Transverse colon (tissue), 3 donors: ENCODE results near the gene POU2F2.

ENCODE experiments used
- POLR2A ChIP-seq: fragments of 450-650 bp; IDR thresholded peaks from one replicate; pipeline ENCODE4 v1.6.1; 2016; ENCODE audit warnings: antibody characterized with exemption, mild to moderate bottlenecking, moderate library complexity
- TF ChIP-seq, protein P1 (sequence below), 5 experiments: fragments of 200-600 bp in 3 of 5; fragments of 450-650 bp in 2 of 5; sonication (generic) in 3 of 5; IDR thresholded peaks; 1 replicate in 2 of 5; 2 replicates in 3 of 5; pipeline ENCODE4 v1.5.1; 2016 to 2017; ENCODE audit warnings: antibody characterized with exemption in 5 of 5, inconsistent platforms in 3 of 5, mild to moderate bottlenecking in 2 of 5, moderate library complexity in 1 of 5

DNA sequence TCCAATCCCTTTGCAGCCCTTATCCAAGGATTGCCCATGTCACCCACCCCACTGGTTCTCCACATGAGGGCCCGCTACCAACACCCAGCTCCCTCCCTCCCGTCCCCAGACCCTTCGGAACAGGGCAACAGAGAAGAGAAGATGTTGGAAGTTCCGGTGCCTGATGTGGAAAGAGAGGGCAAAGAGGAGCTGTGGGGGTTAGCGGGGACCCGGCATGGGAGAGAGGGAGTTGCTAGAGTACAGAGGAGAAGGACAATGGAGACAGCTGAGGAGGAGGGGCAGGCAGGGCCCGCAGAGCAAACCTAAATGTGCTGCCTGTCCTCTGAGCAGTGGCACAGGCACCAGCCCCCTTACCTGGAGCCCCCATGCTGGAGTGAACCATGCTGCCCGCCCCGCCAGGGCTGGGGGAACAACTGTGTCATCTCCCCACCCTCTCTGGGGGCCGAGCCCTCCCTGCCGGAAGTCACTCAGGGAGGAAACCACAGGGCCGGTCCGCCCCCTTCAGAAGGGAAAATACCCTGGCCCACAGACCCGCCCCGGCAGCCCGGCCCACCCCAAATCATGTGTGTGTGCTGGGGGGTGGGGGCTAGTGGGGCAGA, at the start of gene POU2F2:
- TF ChIP-seq POLR2A: no peak
- TF ChIP-seq, protein P1, sequence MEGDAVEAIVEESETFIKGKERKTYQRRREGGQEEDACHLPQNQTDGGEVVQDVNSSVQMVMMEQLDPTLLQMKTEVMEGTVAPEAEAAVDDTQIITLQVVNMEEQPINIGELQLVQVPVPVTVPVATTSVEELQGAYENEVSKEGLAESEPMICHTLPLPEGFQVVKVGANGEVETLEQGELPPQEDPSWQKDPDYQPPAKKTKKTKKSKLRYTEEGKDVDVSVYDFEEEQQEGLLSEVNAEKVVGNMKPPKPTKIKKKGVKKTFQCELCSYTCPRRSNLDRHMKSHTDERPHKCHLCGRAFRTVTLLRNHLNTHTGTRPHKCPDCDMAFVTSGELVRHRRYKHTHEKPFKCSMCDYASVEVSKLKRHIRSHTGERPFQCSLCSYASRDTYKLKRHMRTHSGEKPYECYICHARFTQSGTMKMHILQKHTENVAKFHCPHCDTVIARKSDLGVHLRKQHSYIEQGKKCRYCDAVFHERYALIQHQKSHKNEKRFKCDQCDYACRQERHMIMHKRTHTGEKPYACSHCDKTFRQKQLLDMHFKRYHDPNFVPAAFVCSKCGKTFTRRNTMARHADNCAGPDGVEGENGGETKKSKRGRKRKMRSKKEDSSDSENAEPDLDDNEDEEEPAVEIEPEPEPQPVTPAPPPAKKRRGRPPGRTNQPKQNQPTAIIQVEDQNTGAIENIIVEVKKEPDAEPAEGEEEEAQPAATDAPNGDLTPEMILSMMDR (IDR thresholded peaks at IDR 0.05): no peak
